Measurements from ENCODE around the gene ABCE1. TPM values are rescaled to one million over a fixed set of nuclear protein-coding genes. Genes with fewer than 3 reads are reported as not detected.

The ABCE1 gene
- total RNA-seq, 2 experiments from 2014 or later, result 108 to 111 TPM

DNA sequence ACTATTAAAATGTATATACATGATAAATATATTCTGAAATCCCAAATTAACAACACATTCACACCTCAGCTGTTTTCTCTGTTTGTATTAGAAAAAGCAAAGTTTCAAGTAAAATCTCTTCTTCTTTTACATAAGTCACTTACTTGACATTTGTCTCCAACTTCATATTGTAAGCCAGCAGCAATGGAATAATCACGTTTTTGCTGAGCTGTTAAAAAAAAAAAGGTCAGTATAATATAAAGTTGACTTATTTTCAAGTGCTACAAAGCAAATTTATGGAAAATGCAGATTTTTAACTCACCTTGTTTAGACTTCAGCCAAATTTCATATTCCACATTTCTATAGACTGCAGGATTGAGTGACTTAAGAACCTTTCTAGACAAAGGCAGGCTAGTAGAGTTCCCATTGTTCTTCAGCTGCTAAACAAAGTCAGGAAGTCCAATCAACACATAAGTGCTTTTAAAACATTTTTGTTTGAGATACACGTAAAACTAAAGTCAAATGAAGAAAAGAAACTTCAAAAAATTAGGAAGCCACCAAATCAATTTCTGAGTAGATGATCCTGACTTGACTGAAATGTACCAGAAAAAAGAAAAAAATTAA is 57.3 kb downstream of the ABCE1 start:
- Histone ChIP-seq H3K36me3 (ENCODE audit: insufficient read depth, low read length) (peaks cover 92% of the 10 kb centered on the region), H3K4me3 (ENCODE audit: low read depth, low read length, poor library complexity, severe bottlenecking) (no peak overlapping the region), H3K9me3 (ENCODE audit: low read length) (no peaks in the 10 kb centered on the region), H3K9me2 (ENCODE audit: insufficient read depth, low read length) (no peaks in the 10 kb centered on the region), H3K27ac (ENCODE audit: low read depth, low read length, poor library complexity, severe bottlenecking) (no peak overlapping the region), H4K20me1 (ENCODE audit: insufficient read depth, low read length) (0 out of 2 replicates have a peak, but pooled peaks cover 6% of the 10 kb centered on the region), H3K4me2 (ENCODE audit: low read length) (no peak overlapping the region), H3K79me2 (ENCODE audit: insufficient read depth, low read depth, low read length) (peaks cover 8% of the 10 kb centered on the region; the same call in 1 of the 2 replicates), H2AFZ (ENCODE audit: low read length) (no peak overlapping the region), H3K4me1 (ENCODE audit: insufficient read depth, low read length, poor library complexity, severe bottlenecking) (peaks cover 22% of the 10 kb centered on the region)
- POLR2A ChIA-PET, result interaction anchor here (1.2 to 2.3 kb wide), 2 partner anchors 15 to 23 kb away, joined by 3 to 10 read pairs; no protein-coding TSS in a partner anchor
- TF ChIP-seq, protein P1, sequence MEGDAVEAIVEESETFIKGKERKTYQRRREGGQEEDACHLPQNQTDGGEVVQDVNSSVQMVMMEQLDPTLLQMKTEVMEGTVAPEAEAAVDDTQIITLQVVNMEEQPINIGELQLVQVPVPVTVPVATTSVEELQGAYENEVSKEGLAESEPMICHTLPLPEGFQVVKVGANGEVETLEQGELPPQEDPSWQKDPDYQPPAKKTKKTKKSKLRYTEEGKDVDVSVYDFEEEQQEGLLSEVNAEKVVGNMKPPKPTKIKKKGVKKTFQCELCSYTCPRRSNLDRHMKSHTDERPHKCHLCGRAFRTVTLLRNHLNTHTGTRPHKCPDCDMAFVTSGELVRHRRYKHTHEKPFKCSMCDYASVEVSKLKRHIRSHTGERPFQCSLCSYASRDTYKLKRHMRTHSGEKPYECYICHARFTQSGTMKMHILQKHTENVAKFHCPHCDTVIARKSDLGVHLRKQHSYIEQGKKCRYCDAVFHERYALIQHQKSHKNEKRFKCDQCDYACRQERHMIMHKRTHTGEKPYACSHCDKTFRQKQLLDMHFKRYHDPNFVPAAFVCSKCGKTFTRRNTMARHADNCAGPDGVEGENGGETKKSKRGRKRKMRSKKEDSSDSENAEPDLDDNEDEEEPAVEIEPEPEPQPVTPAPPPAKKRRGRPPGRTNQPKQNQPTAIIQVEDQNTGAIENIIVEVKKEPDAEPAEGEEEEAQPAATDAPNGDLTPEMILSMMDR (conservative IDR thresholded peaks at IDR 0.05; ENCODE audit: low read length), result no peak
- TF ChIP-seq EZH2phosphoT487 (IDR thresholded peaks at IDR 0.05; ENCODE audit: borderline replicate concordance, low read depth, low read length), result no peak
- no TSS peak for BruUV-seq (replicated peaks)
- DNase-seq (ENCODE audit: low spot score), result no peak
- CTCF ChIA-PET (ENCODE audit: unreplicated experiment), result no interaction called here
- intact Hi-C loops (cut with micrococcal nuclease; ENCODE audit: unreplicated experiment), result loop anchor here (2.0 kb wide), 1 partner anchor 463 kb away; the partner anchor contains the start of gene MMAA

DNA sequence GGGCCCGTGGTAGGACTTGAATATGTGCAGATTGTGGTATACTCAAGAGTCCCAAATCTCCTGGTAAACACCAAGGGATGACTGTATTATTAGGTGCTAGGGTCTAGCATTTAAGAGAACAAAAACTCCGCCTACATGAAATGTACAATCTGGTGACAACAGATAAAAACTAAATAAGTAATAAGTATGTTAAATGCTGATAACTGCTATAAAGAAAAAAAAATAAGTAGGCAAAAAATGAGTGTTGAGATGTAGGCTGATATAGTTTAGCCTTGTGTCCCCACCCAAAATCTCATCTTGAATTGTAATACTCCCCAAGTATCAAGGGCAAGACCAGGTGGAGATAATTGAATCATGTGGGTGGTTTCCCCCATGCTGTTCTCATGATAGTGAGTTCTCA is 58.9 kb downstream of the ABCE1 start:
- TF ChIP-seq, protein P1 (conservative IDR thresholded peaks at IDR 0.05; ENCODE audit: low read length), result no peak
- TF ChIP-seq EZH2phosphoT487 (IDR thresholded peaks at IDR 0.05; ENCODE audit: borderline replicate concordance, low read depth, low read length), result no peak
- Histone ChIP-seq H3K79me2 (ENCODE audit: insufficient read depth, low read depth, low read length) (peaks cover 8% of the 10 kb centered on the region; the same call in 1 of the 2 replicates), H2AFZ (ENCODE audit: low read length) (no peak overlapping the region), H3K4me1 (ENCODE audit: insufficient read depth, low read length, poor library complexity, severe bottlenecking) (peaks cover 22% of the 10 kb centered on the region), H3K9me2 (ENCODE audit: insufficient read depth, low read length) (no peaks in the 10 kb centered on the region), H3K4me3 (ENCODE audit: low read depth, low read length, poor library complexity, severe bottlenecking) (no peak overlapping the region), H3K36me3 (ENCODE audit: insufficient read depth, low read length) (peaks cover 94% of the 10 kb centered on the region), H3K9me3 (ENCODE audit: low read length) (no peaks in the 10 kb centered on the region), H3K4me2 (ENCODE audit: low read length) (no peak overlapping the region), H3K27ac (ENCODE audit: low read depth, low read length, poor library complexity, severe bottlenecking) (no peak overlapping the region), H4K20me1 (ENCODE audit: insufficient read depth, low read length) (0 out of 2 replicates have a peak, but pooled peaks cover 6% of the 10 kb centered on the region)
- CTCF ChIA-PET (ENCODE audit: unreplicated experiment), result no interaction called here
- BruUV-seq (replicated peaks), result no TSS peak
- POLR2A ChIA-PET, result interaction anchor here (2.3 kb wide), 1 partner anchor 21 kb away, joined by 10 read pairs; no protein-coding TSS in a partner anchor
- intact Hi-C loops (cut with micrococcal nuclease; ENCODE audit: unreplicated experiment), result no loop called here
- no peak for DNase-seq (ENCODE audit: low spot score)

DNA sequence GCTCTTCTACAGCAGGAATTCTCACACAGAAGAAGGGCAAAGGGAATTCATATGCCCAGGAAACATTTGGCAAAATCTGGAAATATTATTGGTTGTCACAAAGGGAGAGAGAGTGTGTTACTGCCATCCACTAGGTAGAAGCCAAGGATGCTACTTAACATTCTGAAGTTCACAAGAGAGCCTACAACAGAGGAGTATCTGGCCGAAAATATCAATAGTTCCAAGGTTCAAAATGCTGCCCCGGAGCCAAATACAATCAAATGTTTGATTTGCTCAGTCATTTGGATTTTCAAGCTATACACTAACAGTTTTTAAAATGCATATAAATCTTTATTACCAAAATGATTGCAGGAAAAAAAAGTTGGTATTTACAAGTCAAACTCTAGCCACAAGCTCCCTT is 63.4 kb downstream of the ABCE1 start:
- no peak overlapping the region for H2AFZ ChIP-seq (ENCODE audit: low read length)
- no peak overlapping the region for H3K27ac ChIP-seq (ENCODE audit: low read depth, low read length, poor library complexity, severe bottlenecking)
- H3K4me1 ChIP-seq (ENCODE audit: insufficient read depth, low read length, poor library complexity, severe bottlenecking), result no peaks in the 10 kb centered on the region
- no peak overlapping the region for H3K4me3 ChIP-seq (ENCODE audit: low read depth, low read length, poor library complexity, severe bottlenecking)
- intact Hi-C loops (cut with micrococcal nuclease; ENCODE audit: unreplicated experiment), result no loop called here
- ChIA-PET CTCF (ENCODE audit: unreplicated experiment) (no interaction called here), POLR2A (interaction anchor here (1.2 to 1.8 kb wide), 6 partner anchors 10 to 64 kb away, joined by 3 to 6 read pairs (median 4); partner anchors contain the start of genes ABCE1 and ANAPC10)
- BruUV-seq (replicated peaks), result no TSS peak
- H3K9me2 ChIP-seq (ENCODE audit: insufficient read depth, low read length), result no peaks in the 10 kb centered on the region
- no peak for DNase-seq (ENCODE audit: low spot score)
- peaks cover 12% of the 10 kb centered on the region; the same call in 1 of the 2 replicates for H3K79me2 ChIP-seq (ENCODE audit: insufficient read depth, low read depth, low read length)
- H3K36me3 ChIP-seq (ENCODE audit: insufficient read depth, low read length), result peaks cover 89% of the 10 kb centered on the region
- no peaks in the 10 kb centered on the region for H4K20me1 ChIP-seq (ENCODE audit: insufficient read depth, low read length)
- H3K9me3 ChIP-seq (ENCODE audit: low read length), result no peaks in the 10 kb centered on the region
- no peak overlapping the region for H3K4me2 ChIP-seq (ENCODE audit: low read length)
- TF ChIP-seq, protein P1 (conservative IDR thresholded peaks at IDR 0.05; ENCODE audit: low read length), result no peak
- TF ChIP-seq EZH2phosphoT487 (IDR thresholded peaks at IDR 0.05; ENCODE audit: borderline replicate concordance, low read depth, low read length), result no peak

Data from OCI-LY7 (cell line).